ENCODE measurements around the gene NELFCD. TPM values are rescaled to one million over a fixed set of nuclear protein-coding genes. Genes with fewer than 3 reads are reported as not detected.
A peak's percentile ranks its signal among the peaks of the same experiment; 100 is the strongest.

NELFCD gene
- total and polyA plus RNA-seq, 9 of the 15 experiments (the other 6 are each of a cell fraction or from before 2014, with no cell fraction given): 11.7 to 163 (median 96.5) TPM

DNA sequence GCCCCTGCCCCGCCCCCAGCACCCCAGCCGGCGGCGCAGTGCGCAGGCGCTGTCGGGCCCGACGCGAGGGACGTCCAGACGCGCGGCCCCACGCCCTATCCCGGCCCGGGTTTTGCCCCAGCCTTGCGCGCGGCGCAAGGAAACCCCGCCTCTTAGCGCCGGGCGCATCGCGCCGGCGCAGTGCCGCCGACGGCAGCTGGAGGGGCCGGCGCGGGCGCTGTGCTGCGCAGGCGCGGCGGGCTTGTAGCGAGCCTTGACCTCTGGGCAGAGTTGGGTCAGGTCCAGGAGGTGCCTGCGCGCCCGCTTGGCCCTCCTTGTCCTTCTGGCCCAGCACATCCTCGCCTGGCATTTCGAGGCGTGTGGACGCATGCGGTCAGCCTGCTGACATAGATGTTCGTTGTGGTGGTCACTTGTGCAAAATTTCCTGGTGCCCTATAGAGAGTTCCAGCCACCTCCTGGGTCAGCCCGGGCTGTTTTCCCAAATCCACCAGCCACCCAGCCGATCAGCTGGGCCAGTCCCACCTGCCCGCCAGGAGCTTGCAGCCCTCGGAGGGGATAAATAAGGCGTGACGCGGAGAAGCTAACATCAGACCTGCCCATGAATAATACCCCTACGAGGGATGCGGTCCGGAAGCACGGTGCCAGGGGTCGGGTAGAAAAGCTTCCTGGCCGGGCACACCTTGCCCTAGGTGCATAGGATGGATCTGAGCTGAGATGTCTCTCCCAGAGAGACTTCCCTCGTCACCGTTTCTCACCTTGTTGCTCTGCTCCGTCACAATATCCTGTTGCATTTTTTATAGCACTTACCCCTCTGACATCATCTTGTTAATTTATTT lies 62.0 kb downstream of the NELFCD start (continued):
- TF ChIP-seq, protein P1, sequence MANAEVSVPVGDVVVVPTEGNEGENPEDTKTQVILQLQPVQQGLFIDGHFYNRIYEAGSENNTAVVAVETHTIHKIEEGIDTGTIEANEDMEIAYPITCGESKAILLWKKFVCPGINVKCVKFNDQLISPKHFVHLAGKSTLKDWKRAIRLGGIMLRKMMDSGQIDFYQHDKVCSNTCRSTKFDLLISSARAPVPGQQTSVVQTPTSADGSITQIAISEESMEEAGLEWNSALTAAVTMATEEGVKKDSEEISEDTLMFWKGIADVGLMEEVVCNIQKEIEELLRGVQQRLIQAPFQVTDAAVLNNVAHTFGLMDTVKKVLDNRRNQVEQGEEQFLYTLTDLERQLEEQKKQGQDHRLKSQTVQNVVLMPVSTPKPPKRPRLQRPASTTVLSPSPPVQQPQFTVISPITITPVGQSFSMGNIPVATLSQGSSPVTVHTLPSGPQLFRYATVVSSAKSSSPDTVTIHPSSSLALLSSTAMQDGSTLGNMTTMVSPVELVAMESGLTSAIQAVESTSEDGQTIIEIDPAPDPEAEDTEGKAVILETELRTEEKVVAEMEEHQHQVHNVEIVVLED (CRISPR knock-in tag; IDR thresholded peaks at IDR 0.05): peak; percentile 93
- TF ChIP-seq, protein P2, sequence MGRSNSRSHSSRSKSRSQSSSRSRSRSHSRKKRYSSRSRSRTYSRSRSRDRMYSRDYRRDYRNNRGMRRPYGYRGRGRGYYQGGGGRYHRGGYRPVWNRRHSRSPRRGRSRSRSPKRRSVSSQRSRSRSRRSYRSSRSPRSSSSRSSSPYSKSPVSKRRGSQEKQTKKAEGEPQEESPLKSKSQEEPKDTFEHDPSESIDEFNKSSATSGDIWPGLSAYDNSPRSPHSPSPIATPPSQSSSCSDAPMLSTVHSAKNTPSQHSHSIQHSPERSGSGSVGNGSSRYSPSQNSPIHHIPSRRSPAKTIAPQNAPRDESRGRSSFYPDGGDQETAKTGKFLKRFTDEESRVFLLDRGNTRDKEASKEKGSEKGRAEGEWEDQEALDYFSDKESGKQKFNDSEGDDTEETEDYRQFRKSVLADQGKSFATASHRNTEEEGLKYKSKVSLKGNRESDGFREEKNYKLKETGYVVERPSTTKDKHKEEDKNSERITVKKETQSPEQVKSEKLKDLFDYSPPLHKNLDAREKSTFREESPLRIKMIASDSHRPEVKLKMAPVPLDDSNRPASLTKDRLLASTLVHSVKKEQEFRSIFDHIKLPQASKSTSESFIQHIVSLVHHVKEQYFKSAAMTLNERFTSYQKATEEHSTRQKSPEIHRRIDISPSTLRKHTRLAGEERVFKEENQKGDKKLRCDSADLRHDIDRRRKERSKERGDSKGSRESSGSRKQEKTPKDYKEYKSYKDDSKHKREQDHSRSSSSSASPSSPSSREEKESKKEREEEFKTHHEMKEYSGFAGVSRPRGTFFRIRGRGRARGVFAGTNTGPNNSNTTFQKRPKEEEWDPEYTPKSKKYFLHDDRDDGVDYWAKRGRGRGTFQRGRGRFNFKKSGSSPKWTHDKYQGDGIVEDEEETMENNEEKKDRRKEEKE (IDR thresholded peaks at IDR 0.05; ENCODE audit: borderline replicate concordance in 1 of 2, control insufficient read depth in 1 of 2, low read depth in 2 of 2, low read length in 1 of 2): no peak
- no peak for TF ChIP-seq CBX2 (IDR thresholded peaks at IDR 0.05; ENCODE audit: insufficient read depth, low read length, poor library complexity, severe bottlenecking)
- TF ChIP-seq, protein P3, sequence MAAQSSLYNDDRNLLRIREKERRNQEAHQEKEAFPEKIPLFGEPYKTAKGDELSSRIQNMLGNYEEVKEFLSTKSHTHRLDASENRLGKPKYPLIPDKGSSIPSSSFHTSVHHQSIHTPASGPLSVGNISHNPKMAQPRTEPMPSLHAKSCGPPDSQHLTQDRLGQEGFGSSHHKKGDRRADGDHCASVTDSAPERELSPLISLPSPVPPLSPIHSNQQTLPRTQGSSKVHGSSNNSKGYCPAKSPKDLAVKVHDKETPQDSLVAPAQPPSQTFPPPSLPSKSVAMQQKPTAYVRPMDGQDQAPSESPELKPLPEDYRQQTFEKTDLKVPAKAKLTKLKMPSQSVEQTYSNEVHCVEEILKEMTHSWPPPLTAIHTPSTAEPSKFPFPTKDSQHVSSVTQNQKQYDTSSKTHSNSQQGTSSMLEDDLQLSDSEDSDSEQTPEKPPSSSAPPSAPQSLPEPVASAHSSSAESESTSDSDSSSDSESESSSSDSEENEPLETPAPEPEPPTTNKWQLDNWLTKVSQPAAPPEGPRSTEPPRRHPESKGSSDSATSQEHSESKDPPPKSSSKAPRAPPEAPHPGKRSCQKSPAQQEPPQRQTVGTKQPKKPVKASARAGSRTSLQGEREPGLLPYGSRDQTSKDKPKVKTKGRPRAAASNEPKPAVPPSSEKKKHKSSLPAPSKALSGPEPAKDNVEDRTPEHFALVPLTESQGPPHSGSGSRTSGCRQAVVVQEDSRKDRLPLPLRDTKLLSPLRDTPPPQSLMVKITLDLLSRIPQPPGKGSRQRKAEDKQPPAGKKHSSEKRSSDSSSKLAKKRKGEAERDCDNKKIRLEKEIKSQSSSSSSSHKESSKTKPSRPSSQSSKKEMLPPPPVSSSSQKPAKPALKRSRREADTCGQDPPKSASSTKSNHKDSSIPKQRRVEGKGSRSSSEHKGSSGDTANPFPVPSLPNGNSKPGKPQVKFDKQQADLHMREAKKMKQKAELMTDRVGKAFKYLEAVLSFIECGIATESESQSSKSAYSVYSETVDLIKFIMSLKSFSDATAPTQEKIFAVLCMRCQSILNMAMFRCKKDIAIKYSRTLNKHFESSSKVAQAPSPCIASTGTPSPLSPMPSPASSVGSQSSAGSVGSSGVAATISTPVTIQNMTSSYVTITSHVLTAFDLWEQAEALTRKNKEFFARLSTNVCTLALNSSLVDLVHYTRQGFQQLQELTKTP (IDR thresholded peaks at IDR 0.05; ENCODE audit: low read depth in 1 of 2, partially characterized antibody in 2 of 2): no peak
- peak; percentile 73; the same call in 1 of the 2 replicates for TF ChIP-seq RB1 (IDR thresholded peaks at IDR 0.05; ENCODE audit: low read depth)
- TF ChIP-seq LARP7 (IDR thresholded peaks at IDR 0.05): no peak
- TF ChIP-seq MTA2 (IDR thresholded peaks at IDR 0.05; ENCODE audit: low read depth): no peak
- TF ChIP-seq, protein P4, sequence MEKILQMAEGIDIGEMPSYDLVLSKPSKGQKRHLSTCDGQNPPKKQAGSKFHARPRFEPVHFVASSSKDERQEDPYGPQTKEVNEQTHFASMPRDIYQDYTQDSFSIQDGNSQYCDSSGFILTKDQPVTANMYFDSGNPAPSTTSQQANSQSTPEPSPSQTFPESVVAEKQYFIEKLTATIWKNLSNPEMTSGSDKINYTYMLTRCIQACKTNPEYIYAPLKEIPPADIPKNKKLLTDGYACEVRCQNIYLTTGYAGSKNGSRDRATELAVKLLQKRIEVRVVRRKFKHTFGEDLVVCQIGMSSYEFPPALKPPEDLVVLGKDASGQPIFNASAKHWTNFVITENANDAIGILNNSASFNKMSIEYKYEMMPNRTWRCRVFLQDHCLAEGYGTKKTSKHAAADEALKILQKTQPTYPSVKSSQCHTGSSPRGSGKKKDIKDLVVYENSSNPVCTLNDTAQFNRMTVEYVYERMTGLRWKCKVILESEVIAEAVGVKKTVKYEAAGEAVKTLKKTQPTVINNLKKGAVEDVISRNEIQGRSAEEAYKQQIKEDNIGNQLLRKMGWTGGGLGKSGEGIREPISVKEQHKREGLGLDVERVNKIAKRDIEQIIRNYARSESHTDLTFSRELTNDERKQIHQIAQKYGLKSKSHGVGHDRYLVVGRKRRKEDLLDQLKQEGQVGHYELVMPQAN (IDR thresholded peaks at IDR 0.05; ENCODE audit: borderline replicate concordance): no peak
- TF ChIP-seq, protein P5, sequence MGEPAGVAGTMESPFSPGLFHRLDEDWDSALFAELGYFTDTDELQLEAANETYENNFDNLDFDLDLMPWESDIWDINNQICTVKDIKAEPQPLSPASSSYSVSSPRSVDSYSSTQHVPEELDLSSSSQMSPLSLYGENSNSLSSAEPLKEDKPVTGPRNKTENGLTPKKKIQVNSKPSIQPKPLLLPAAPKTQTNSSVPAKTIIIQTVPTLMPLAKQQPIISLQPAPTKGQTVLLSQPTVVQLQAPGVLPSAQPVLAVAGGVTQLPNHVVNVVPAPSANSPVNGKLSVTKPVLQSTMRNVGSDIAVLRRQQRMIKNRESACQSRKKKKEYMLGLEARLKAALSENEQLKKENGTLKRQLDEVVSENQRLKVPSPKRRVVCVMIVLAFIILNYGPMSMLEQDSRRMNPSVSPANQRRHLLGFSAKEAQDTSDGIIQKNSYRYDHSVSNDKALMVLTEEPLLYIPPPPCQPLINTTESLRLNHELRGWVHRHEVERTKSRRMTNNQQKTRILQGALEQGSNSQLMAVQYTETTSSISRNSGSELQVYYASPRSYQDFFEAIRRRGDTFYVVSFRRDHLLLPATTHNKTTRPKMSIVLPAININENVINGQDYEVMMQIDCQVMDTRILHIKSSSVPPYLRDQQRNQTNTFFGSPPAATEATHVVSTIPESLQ (CRISPR knock-in tag; IDR thresholded peaks at IDR 0.05): no peak; the same call in 1 of the 2 replicates
- TF ChIP-seq, protein P6, sequence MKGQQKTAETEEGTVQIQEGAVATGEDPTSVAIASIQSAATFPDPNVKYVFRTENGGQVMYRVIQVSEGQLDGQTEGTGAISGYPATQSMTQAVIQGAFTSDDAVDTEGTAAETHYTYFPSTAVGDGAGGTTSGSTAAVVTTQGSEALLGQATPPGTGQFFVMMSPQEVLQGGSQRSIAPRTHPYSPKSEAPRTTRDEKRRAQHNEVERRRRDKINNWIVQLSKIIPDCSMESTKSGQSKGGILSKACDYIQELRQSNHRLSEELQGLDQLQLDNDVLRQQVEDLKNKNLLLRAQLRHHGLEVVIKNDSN (CRISPR knock-in tag; IDR thresholded peaks at IDR 0.05): no peak
- peak; percentile 87 for TF ChIP-seq NFIC (IDR thresholded peaks at IDR 0.05)
